ENCODE results near the gene OR51S1.
"Not testable (repeated sequence)": the region's sequence is repeated elsewhere in the genome, so short reads cannot be mapped to it uniquely, and the experiment has no call there.

OR51S1 gene

GRCh38 chr11:4801316-4801715 is 47.7 kb downstream of the OR51S1 start:
- DNase-seq: not testable (repeated sequence)

- no peak for DNase-seq
These were observed 50.4 kb downstream of the OR51S1 start for GRCh38 chr11:4798427-4799183.
